Measurements from ENCODE around the gene GLP2R.

DNA sequence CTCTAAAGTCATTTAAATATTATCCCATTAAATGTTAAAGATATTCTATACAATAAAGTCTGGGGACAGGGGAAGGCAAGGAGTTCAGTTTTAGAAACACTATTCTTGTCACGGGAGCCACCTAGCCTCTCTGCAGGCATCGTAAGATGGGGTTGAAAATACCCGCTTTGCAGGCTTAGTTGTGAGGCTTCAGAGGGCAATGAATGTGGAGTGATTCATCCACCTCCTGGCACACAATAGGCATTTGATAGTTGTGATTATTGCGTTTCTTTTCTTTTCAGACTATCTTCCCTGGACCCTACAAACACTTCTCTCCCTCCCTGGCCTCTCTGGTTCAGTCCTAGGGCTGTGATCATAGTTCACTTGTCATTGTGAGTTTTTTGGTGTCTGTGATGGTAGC is 19.6 kb downstream of the GLP2R start:
- TF ChIP-seq, protein P1, sequence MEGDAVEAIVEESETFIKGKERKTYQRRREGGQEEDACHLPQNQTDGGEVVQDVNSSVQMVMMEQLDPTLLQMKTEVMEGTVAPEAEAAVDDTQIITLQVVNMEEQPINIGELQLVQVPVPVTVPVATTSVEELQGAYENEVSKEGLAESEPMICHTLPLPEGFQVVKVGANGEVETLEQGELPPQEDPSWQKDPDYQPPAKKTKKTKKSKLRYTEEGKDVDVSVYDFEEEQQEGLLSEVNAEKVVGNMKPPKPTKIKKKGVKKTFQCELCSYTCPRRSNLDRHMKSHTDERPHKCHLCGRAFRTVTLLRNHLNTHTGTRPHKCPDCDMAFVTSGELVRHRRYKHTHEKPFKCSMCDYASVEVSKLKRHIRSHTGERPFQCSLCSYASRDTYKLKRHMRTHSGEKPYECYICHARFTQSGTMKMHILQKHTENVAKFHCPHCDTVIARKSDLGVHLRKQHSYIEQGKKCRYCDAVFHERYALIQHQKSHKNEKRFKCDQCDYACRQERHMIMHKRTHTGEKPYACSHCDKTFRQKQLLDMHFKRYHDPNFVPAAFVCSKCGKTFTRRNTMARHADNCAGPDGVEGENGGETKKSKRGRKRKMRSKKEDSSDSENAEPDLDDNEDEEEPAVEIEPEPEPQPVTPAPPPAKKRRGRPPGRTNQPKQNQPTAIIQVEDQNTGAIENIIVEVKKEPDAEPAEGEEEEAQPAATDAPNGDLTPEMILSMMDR (IDR thresholded peaks at IDR 0.05; ENCODE audit: insufficient read depth, low read length), result no peak
- TF ChIP-seq GABPA (IDR thresholded peaks at IDR 0.05; ENCODE audit: low read depth), result no peak
- TF ChIP-seq, protein P2, sequence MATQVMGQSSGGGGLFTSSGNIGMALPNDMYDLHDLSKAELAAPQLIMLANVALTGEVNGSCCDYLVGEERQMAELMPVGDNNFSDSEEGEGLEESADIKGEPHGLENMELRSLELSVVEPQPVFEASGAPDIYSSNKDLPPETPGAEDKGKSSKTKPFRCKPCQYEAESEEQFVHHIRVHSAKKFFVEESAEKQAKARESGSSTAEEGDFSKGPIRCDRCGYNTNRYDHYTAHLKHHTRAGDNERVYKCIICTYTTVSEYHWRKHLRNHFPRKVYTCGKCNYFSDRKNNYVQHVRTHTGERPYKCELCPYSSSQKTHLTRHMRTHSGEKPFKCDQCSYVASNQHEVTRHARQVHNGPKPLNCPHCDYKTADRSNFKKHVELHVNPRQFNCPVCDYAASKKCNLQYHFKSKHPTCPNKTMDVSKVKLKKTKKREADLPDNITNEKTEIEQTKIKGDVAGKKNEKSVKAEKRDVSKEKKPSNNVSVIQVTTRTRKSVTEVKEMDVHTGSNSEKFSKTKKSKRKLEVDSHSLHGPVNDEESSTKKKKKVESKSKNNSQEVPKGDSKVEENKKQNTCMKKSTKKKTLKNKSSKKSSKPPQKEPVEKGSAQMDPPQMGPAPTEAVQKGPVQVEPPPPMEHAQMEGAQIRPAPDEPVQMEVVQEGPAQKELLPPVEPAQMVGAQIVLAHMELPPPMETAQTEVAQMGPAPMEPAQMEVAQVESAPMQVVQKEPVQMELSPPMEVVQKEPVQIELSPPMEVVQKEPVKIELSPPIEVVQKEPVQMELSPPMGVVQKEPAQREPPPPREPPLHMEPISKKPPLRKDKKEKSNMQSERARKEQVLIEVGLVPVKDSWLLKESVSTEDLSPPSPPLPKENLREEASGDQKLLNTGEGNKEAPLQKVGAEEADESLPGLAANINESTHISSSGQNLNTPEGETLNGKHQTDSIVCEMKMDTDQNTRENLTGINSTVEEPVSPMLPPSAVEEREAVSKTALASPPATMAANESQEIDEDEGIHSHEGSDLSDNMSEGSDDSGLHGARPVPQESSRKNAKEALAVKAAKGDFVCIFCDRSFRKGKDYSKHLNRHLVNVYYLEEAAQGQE (IDR thresholded peaks at IDR 0.05; ENCODE audit: insufficient replicate concordance, low read depth), result no peak
